Measurements from ENCODE around the gene KCNA3.

DNA sequence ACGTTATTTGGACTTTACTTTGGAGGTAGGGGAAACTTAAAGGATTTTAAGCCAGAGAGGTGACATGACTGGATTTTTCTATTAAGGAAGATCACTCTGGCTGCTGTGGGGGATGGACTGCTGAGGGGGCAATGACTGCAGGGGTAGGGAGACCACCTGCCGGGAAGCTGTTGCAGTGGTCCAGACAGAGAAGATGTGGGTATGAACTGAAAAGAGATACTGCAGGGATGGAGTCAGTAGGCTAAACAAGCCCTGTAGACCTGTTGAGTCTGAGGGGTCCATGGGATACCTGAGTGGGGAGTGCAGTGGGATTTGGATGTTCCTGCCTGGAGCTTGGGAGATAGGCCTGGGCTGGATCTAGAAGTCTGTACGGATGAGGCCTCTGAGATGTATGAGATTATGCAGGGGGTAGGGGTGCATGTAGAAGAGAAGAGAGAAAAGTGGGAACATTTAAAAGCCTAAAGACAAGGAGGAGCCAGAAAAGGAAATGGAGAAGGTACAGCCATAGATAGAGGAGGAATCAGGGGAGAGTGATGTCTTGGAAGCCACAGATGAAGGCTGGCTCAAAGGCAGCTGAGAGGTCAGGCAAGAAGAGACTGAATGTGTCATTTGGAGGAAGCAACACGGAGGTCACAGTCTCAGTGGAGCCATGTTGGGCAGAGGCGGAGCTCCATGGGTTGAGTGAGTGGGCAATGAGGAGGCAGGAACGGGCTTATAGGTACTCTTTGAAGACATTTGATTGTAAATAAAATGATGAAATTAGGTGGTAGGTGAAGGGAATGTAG lies 42.7 kb downstream of the KCNA3 start:
- TF ChIP-seq, protein P1, sequence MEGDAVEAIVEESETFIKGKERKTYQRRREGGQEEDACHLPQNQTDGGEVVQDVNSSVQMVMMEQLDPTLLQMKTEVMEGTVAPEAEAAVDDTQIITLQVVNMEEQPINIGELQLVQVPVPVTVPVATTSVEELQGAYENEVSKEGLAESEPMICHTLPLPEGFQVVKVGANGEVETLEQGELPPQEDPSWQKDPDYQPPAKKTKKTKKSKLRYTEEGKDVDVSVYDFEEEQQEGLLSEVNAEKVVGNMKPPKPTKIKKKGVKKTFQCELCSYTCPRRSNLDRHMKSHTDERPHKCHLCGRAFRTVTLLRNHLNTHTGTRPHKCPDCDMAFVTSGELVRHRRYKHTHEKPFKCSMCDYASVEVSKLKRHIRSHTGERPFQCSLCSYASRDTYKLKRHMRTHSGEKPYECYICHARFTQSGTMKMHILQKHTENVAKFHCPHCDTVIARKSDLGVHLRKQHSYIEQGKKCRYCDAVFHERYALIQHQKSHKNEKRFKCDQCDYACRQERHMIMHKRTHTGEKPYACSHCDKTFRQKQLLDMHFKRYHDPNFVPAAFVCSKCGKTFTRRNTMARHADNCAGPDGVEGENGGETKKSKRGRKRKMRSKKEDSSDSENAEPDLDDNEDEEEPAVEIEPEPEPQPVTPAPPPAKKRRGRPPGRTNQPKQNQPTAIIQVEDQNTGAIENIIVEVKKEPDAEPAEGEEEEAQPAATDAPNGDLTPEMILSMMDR (IDR thresholded peaks at IDR 0.05; ENCODE audit: low read depth, low read length, missing input control): no peak
- TF ChIP-seq GABPA (IDR thresholded peaks at IDR 0.05 in 1 of 2, conservative IDR thresholded peaks at IDR 0.05 in 1 of 2) (no peak), RAD21 (IDR thresholded peaks at IDR 0.05) (no peak), TAF1 (conservative IDR thresholded peaks at IDR 0.05) (no peak), SP1 (IDR thresholded peaks at IDR 0.05) (no peak), FOXA2 (IDR thresholded peaks at IDR 0.05) (no peak)
- TF ChIP-seq, protein P2, sequence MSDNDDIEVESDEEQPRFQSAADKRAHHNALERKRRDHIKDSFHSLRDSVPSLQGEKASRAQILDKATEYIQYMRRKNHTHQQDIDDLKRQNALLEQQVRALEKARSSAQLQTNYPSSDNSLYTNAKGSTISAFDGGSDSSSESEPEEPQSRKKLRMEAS (IDR thresholded peaks at IDR 0.05): no peak
- TF ChIP-seq, protein P3, sequence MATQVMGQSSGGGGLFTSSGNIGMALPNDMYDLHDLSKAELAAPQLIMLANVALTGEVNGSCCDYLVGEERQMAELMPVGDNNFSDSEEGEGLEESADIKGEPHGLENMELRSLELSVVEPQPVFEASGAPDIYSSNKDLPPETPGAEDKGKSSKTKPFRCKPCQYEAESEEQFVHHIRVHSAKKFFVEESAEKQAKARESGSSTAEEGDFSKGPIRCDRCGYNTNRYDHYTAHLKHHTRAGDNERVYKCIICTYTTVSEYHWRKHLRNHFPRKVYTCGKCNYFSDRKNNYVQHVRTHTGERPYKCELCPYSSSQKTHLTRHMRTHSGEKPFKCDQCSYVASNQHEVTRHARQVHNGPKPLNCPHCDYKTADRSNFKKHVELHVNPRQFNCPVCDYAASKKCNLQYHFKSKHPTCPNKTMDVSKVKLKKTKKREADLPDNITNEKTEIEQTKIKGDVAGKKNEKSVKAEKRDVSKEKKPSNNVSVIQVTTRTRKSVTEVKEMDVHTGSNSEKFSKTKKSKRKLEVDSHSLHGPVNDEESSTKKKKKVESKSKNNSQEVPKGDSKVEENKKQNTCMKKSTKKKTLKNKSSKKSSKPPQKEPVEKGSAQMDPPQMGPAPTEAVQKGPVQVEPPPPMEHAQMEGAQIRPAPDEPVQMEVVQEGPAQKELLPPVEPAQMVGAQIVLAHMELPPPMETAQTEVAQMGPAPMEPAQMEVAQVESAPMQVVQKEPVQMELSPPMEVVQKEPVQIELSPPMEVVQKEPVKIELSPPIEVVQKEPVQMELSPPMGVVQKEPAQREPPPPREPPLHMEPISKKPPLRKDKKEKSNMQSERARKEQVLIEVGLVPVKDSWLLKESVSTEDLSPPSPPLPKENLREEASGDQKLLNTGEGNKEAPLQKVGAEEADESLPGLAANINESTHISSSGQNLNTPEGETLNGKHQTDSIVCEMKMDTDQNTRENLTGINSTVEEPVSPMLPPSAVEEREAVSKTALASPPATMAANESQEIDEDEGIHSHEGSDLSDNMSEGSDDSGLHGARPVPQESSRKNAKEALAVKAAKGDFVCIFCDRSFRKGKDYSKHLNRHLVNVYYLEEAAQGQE (IDR thresholded peaks at IDR 0.05): no peak
